ENCODE results near the gene VPS33A. TPM values are rescaled to one million over a fixed set of nuclear protein-coding genes. Genes with fewer than 3 reads are reported as not detected.
A peak's percentile ranks its signal among the peaks of the same experiment; 100 is the strongest.

VPS33A gene
- total RNA-seq, 1 donor from 2014 or later, result 22.2 TPM

GRCh38 chr12:122187466-122187865, 78.8 kb downstream of the VPS33A start:
- no peak for TF ChIP-seq CTCF (IDR thresholded peaks at IDR 0.05)

GRCh38 chr12:122185494-122186082, 80.7 kb downstream of the VPS33A start:
- Mint-ChIP-seq H3K9me3 (ENCODE audit: unreplicated experiment) (no peaks in the 10 kb centered on the region), H3K27me3 (ENCODE audit: unreplicated experiment) (no peaks in the 10 kb centered on the region), H3K36me3 (ENCODE audit: unreplicated experiment) (no peaks in the 10 kb centered on the region), H3K4me1 (ENCODE audit: unreplicated experiment) (peaks cover 4% of the 10 kb centered on the region), H3K4me3 (ENCODE audit: unreplicated experiment) (no peak overlapping the region), H3K27ac (ENCODE audit: unreplicated experiment) (no peak overlapping the region)
- TF ChIP-seq CTCF (IDR thresholded peaks at IDR 0.05), result no peak
- no peak for DNase-seq (ENCODE audit: extremely low spot score, unreplicated experiment)

More at GRCh38 chr12:122187466-122187865, 78.8 kb downstream of the VPS33A start:
- Mint-ChIP-seq H3K9me3 (ENCODE audit: unreplicated experiment) (no peaks in the 10 kb centered on the region), H3K36me3 (ENCODE audit: unreplicated experiment) (no peaks in the 10 kb centered on the region), H3K4me1 (ENCODE audit: unreplicated experiment) (peaks cover 4% of the 10 kb centered on the region), H3K27me3 (ENCODE audit: unreplicated experiment) (peaks cover 3% of the 10 kb centered on the region), H3K27ac (ENCODE audit: unreplicated experiment) (no peak overlapping the region), H3K4me3 (ENCODE audit: unreplicated experiment) (no peak overlapping the region)
- DNase-seq (ENCODE audit: extremely low spot score, unreplicated experiment), result no peak

GRCh38 chr12:122185079-122185478, 81.2 kb downstream of the VPS33A start:
- H3K27me3 Mint-ChIP-seq (ENCODE audit: unreplicated experiment), result no peaks in the 10 kb centered on the region
- no peaks in the 10 kb centered on the region for H3K9me3 Mint-ChIP-seq (ENCODE audit: unreplicated experiment)
- no peaks in the 10 kb centered on the region for H3K36me3 Mint-ChIP-seq (ENCODE audit: unreplicated experiment)
- peaks cover 4% of the 10 kb centered on the region for H3K4me1 Mint-ChIP-seq (ENCODE audit: unreplicated experiment)
- H3K4me3 Mint-ChIP-seq (ENCODE audit: unreplicated experiment), result no peak overlapping the region
- DNase-seq (ENCODE audit: extremely low spot score, unreplicated experiment), result no peak
- no peak for TF ChIP-seq CTCF (IDR thresholded peaks at IDR 0.05)
- H3K27ac Mint-ChIP-seq (ENCODE audit: unreplicated experiment), result no peak overlapping the region

GRCh38 chr12:122184517-122184916, 81.8 kb downstream of the VPS33A start:
- peaks cover 4% of the 10 kb centered on the region for H3K4me1 Mint-ChIP-seq (ENCODE audit: unreplicated experiment)
- H3K27me3 Mint-ChIP-seq (ENCODE audit: unreplicated experiment), result no peaks in the 10 kb centered on the region
- H3K27ac Mint-ChIP-seq (ENCODE audit: unreplicated experiment), result no peak overlapping the region
- no peak for DNase-seq (ENCODE audit: extremely low spot score, unreplicated experiment)
- TF ChIP-seq CTCF (IDR thresholded peaks at IDR 0.05), result no peak
- no peaks in the 10 kb centered on the region for H3K9me3 Mint-ChIP-seq (ENCODE audit: unreplicated experiment)
- peak overlapping the region; percentile 61 for H3K4me3 Mint-ChIP-seq (ENCODE audit: unreplicated experiment)
- no peaks in the 10 kb centered on the region for H3K36me3 Mint-ChIP-seq (ENCODE audit: unreplicated experiment)

- H3K27ac Mint-ChIP-seq (ENCODE audit: unreplicated experiment), result no peak overlapping the region
- H3K27me3 Mint-ChIP-seq (ENCODE audit: unreplicated experiment), result no peaks in the 10 kb centered on the region
- no peaks in the 10 kb centered on the region for H3K9me3 Mint-ChIP-seq (ENCODE audit: unreplicated experiment)
- no peak for DNase-seq (ENCODE audit: extremely low spot score, unreplicated experiment)
- H3K36me3 Mint-ChIP-seq (ENCODE audit: unreplicated experiment), result no peaks in the 10 kb centered on the region
- H3K4me1 Mint-ChIP-seq (ENCODE audit: unreplicated experiment), result peaks cover 4% of the 10 kb centered on the region
- TF ChIP-seq CTCF (IDR thresholded peaks at IDR 0.05), result no peak
- peak overlapping the region; percentile 73 for H3K4me3 Mint-ChIP-seq (ENCODE audit: unreplicated experiment)
Measured at GRCh38 chr12:122183588-122183940, 82.7 kb downstream of the VPS33A start.

Measured in osteocyte (in vitro differentiated cells).